Hepatocyte (in vitro differentiated cells): ENCODE measurements around the gene HMGXB3. TPM values are rescaled to one million over a fixed set of nuclear protein-coding genes. Genes with fewer than 3 reads are reported as not detected.

Experiments used
- DNase-seq: peaks from one replicate; pipeline ENCODE4 v3.0.0-alpha.2; 2016; ENCODE audit warnings: low spot score
- H2AFZ ChIP-seq: fragments of 200-600 bp; sonication (generic); 2 replicates; pipeline ENCODE4 v1.6.0; 2016; ENCODE audit warnings: antibody characterized with exemption, mild to moderate bottlenecking
- H3K27ac ChIP-seq: fragments of 200-600 bp; sonication (generic); 2 replicates; pipeline ENCODE4 v1.5.1; 2016; ENCODE audit warnings: mild to moderate bottlenecking
- H3K27me3 ChIP-seq: fragments of 200-600 bp; sonication (generic); 2 replicates; pipeline ENCODE4 v1.6.1; 2016
- H3K36me3 ChIP-seq: fragments of 200-600 bp; sonication (generic); replicated peaks from 2 replicates; pipeline ENCODE4 v1.5.1; 2016; ENCODE audit warnings: low read depth; ENCODE audit not compliant: insufficient read depth
- H3K4me1 ChIP-seq: fragments of 200-600 bp; sonication (generic); 2 replicates; pipeline ENCODE4 v1.5.1; 2016; ENCODE audit warnings: mild to moderate bottlenecking, moderate library complexity; ENCODE audit not compliant: insufficient read depth
- H3K4me2 ChIP-seq: fragments of 200-600 bp; sonication (generic); 2 replicates; pipeline ENCODE4 v1.6.0; 2016
- H3K4me3 ChIP-seq: fragments of 200-600 bp; sonication (generic); 2 replicates; pipeline ENCODE4 v1.5.1; 2016; ENCODE audit warnings: mild to moderate bottlenecking
- H3K79me2 ChIP-seq: fragments of 200-600 bp; sonication (generic); 2 replicates; pipeline ENCODE4 v1.6.0; 2017; ENCODE audit warnings: mild to moderate bottlenecking
- H3K9me2 ChIP-seq: fragments of 200-600 bp; sonication (generic); replicated peaks from 2 replicates; pipeline ENCODE4 v1.6.0; 2017; ENCODE audit warnings: mild to moderate bottlenecking; ENCODE audit not compliant: insufficient read depth
- H3K9me3 ChIP-seq: fragments of 200-600 bp; sonication (generic); 2 replicates; pipeline ENCODE4 v1.5.1; 2016; ENCODE audit warnings: low read depth, mild to moderate bottlenecking
- H4K20me1 ChIP-seq: fragments of 200-600 bp; sonication (generic); 2 replicates; pipeline ENCODE4 v1.6.0; 2016; ENCODE audit warnings: mild to moderate bottlenecking; ENCODE audit not compliant: insufficient read depth, poor library complexity, severe bottlenecking
- CTCF ChIP-seq: fragments of 200-600 bp; sonication (generic); IDR thresholded peaks from 2 replicates; pipeline ENCODE4 v1.5.1; 2016; ENCODE audit warnings: antibody characterized with exemption, mild to moderate bottlenecking; ENCODE audit not compliant: poor library complexity
- EZH2 ChIP-seq: fragments of 200-600 bp; sonication (generic); IDR thresholded peaks from 2 replicates; pipeline ENCODE4 v1.6.1; 2016; ENCODE audit warnings: antibody characterized with exemption, mild to moderate bottlenecking, borderline replicate concordance
- EZH2phosphoT487 ChIP-seq: fragments of 200-600 bp; sonication (generic); IDR thresholded peaks from one replicate; pipeline ENCODE4 v1.6.1; 2018; ENCODE audit warnings: antibody characterized with exemption, mild to moderate bottlenecking, low read depth, moderate library complexity; ENCODE audit not compliant: unreplicated experiment, severe bottlenecking
- WGBS: methylation state at CpG from one replicate; pipeline ENCODE4 v1.1.6; 2016; ENCODE audit warnings: low lambda C conversion rate; ENCODE audit errors: missing lambda C conversion rate; 5-methylcytosine and 5-hydroxymethylcytosine counted together
- polyA plus RNA-seq: library from polyadenylated mRNA; unstranded; fragments of >200 nt; fragmentation: Nextera tagmentation; extraction: Ambion mirVana; gene quantifications from 2 replicates; pipeline ENCODE4 v1.2.1, GENCODE V29; 2016
- total RNA-seq: library from RNA; depleted of rRNA; stranded (reverse); fragments of >200 nt; gene quantifications from 2 replicates; pipeline ENCODE4 v1.2.3, GENCODE V29; 2014

HMGXB3 gene
- total and polyA plus RNA-seq, 2 experiments from 2014 or later: 24.6 to 47.5 TPM

- Histone ChIP-seq H3K27ac (no peak overlapping the region), H3K4me2 (no peak overlapping the region)
- TF ChIP-seq EZH2phosphoT487 (no peak), EZH2 (no peak), CTCF (no peak)
These were observed 64.8 kb downstream of the HMGXB3 start for GRCh38 chr5:150065346-150065745.

GRCh38 chr5:150065886-150066285 is 65.3 kb downstream of the HMGXB3 start:
- Histone ChIP-seq H3K36me3 (no peaks in the 10 kb centered on the region), H3K4me3 (no peak overlapping the region), H3K27me3 (no peaks in the 10 kb centered on the region), H3K4me2 (no peak overlapping the region), H3K79me2 (no peaks in the 10 kb centered on the region), H3K9me3 (no peaks in the 10 kb centered on the region), H4K20me1 (no peaks in the 10 kb centered on the region), H3K27ac (no peak overlapping the region), H2AFZ (no peak overlapping the region), H3K9me2 (no peaks in the 10 kb centered on the region), H3K4me1 (peaks cover 5% of the 10 kb centered on the region)
- 90% methylated on average over 10 of the region's 10 CpGs for WGBS
- TF ChIP-seq CTCF (no peak), EZH2phosphoT487 (no peak), EZH2 (no peak)
- DNase-seq: no peak

More at GRCh38 chr5:150065346-150065745, 64.8 kb downstream of the HMGXB3 start:
- no peak for DNase-seq
- Histone ChIP-seq H3K27me3 (no peaks in the 10 kb centered on the region), H3K4me1 (peaks cover 5% of the 10 kb centered on the region), H3K4me3 (no peak overlapping the region), H4K20me1 (no peaks in the 10 kb centered on the region), H3K36me3 (no peaks in the 10 kb centered on the region), H3K79me2 (no peaks in the 10 kb centered on the region), H2AFZ (no peak overlapping the region), H3K9me3 (no peaks in the 10 kb centered on the region), H3K9me2 (no peaks in the 10 kb centered on the region)
- 81% methylated on average over 6 of the region's 6 CpGs for WGBS

GRCh38 chr5:150066436-150066835 is 65.9 kb downstream of the HMGXB3 start:
- no peak overlapping the region for H2AFZ ChIP-seq
- 97% methylated on average over 5 of the region's 5 CpGs for WGBS

More at GRCh38 chr5:150066436-150066835, 65.9 kb downstream of the HMGXB3 start:
- DNase-seq: no peak
- TF ChIP-seq EZH2phosphoT487 (no peak), EZH2 (no peak), CTCF (no peak)
- no peak overlapping the region for H3K4me2 ChIP-seq
- no peak overlapping the region for H3K4me3 ChIP-seq
- no peaks in the 10 kb centered on the region for H3K9me2 ChIP-seq
- no peaks in the 10 kb centered on the region for H3K79me2 ChIP-seq
- H4K20me1 ChIP-seq: no peaks in the 10 kb centered on the region
- peaks cover 5% of the 10 kb centered on the region for H3K4me1 ChIP-seq
- H3K9me3 ChIP-seq: no peaks in the 10 kb centered on the region
- H3K36me3 ChIP-seq: no peaks in the 10 kb centered on the region
- H3K27me3 ChIP-seq: no peaks in the 10 kb centered on the region
- H3K27ac ChIP-seq: no peak overlapping the region
